Measurements from ENCODE around the gene ZNF296. TPM values are rescaled to one million over a fixed set of nuclear protein-coding genes. Genes with fewer than 3 reads are reported as not detected.

The ZNF296 gene
- total RNA-seq, 1 experiment from 2014 or later, result 9.2 TPM

DNA sequence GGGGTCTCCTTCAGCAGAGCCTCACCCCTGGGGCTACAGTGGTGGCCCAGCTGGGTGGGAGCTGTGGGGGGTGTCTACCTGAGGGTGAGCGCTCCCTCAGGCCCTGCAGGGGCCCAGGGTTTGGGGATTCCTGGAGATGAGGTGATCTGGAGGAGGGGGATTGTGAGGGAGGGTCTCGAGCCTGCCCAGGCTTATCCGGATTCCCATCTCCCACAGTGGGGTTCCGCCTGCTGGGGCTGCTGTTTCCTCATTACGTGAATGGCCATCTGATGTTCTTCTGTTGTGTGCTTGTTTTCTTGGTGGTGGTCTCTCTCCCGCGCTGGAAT lies 21.1 kb upstream of the ZNF296 start:
- no peak overlapping the region for H3K27ac ChIP-seq (ENCODE audit: low read depth, low read length)

More for the DNA sequence above, 21.1 kb upstream of the ZNF296 start:
- ATAC-seq (no peak), DNase-seq (ENCODE audit: low read depth, low spot score) (no peak)
- BruUV-seq (replicated peaks), result no TSS peak
- RAD21 ChIA-PET (ENCODE audit: low non-redundant PET in 1 of 2, low total read pairs in 2 of 2, uncharacterized antibody in 2 of 2, unreplicated experiment in 2 of 2), result no interaction called here
- peak overlapping the region; percentile 29; the same call in 1 of the 2 replicates for H3K9ac ChIP-seq (ENCODE audit: low read length)
- CTCF ChIA-PET, result no interaction called here
- intact Hi-C loops (cut with micrococcal nuclease), result loop anchor here (10.0 kb wide), 2 partner anchors 77 to 677 kb away; partner anchors contain the start of genes BLOC1S3 and TRAPPC6A
- H3K27me3 ChIP-seq (ENCODE audit: insufficient read depth, low read length), result no peaks in the 10 kb centered on the region
- H3K9me3 ChIP-seq (ENCODE audit: control insufficient read depth in 1 of 2, insufficient read depth in 1 of 2, low read depth in 1 of 2, low read length in 2 of 2), result no peaks in the 10 kb centered on the region
- peak overlapping the region; percentile 41; the same call in 1 of the 2 replicates for H3K4me2 ChIP-seq (ENCODE audit: low read length)
- TF ChIP-seq EZH2phosphoT487 (IDR thresholded peaks at IDR 0.05; ENCODE audit: borderline replicate concordance) (no peak), ZNF274 (IDR thresholded peaks at IDR 0.05; ENCODE audit: low read depth, low read length) (no peak), CEBPB (IDR thresholded peaks at IDR 0.05; ENCODE audit: low read depth) (no peak), SRF (IDR thresholded peaks at IDR 0.05; ENCODE audit: low read depth) (no peak), CTCF (IDR thresholded peaks at IDR 0.05 in 2 of 3, conservative IDR thresholded peaks at IDR 0.05 in 1 of 3; ENCODE audit: borderline replicate concordance in 1 of 3, insufficient read depth in 1 of 3, low read depth in 2 of 3, low read length in 2 of 3) (no peak), MAX (IDR thresholded peaks at IDR 0.05) (no peak), ZFX (IDR thresholded peaks at IDR 0.05) (no peak), ATF3 (IDR thresholded peaks at IDR 0.05) (no peak), ELF1 (IDR thresholded peaks at IDR 0.05; ENCODE audit: borderline replicate concordance, low read depth) (no peak), POLR2A (IDR thresholded peaks at IDR 0.05; ENCODE audit: borderline replicate concordance, extremely low read depth, insufficient read depth, insufficient read length) (no peak), RAD21 (IDR thresholded peaks at IDR 0.05; ENCODE audit: low read depth) (no peak), FOSL1 (IDR thresholded peaks at IDR 0.05; ENCODE audit: low read depth) (no peak), CBX3 (IDR thresholded peaks at IDR 0.05; ENCODE audit: low read depth) (no peak), POLR2AphosphoS5 (IDR thresholded peaks at IDR 0.05; ENCODE audit: low read depth, low read length) (no peak), TCF7L2 (IDR thresholded peaks at IDR 0.05; ENCODE audit: borderline replicate concordance, extremely low read depth, insufficient read depth, insufficient read length) (no peak), JUND (IDR thresholded peaks at IDR 0.05) (no peak), SIN3A (IDR thresholded peaks at IDR 0.05; ENCODE audit: low read depth) (no peak), SP1 (IDR thresholded peaks at IDR 0.05; ENCODE audit: low read depth) (no peak), EGR1 (IDR thresholded peaks at IDR 0.05; ENCODE audit: low read depth) (no peak)
- TF ChIP-seq, protein P1, sequence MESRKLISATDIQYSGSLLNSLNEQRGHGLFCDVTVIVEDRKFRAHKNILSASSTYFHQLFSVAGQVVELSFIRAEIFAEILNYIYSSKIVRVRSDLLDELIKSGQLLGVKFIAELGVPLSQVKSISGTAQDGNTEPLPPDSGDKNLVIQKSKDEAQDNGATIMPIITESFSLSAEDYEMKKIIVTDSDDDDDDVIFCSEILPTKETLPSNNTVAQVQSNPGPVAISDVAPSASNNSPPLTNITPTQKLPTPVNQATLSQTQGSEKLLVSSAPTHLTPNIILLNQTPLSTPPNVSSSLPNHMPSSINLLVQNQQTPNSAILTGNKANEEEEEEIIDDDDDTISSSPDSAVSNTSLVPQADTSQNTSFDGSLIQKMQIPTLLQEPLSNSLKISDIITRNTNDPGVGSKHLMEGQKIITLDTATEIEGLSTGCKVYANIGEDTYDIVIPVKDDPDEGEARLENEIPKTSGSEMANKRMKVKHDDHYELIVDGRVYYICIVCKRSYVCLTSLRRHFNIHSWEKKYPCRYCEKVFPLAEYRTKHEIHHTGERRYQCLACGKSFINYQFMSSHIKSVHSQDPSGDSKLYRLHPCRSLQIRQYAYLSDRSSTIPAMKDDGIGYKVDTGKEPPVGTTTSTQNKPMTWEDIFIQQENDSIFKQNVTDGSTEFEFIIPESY (IDR thresholded peaks at IDR 0.05; ENCODE audit: extremely low read depth, insufficient replicate concordance, low read length), result no peak
- peaks cover 95% of the 10 kb centered on the region for H3K79me2 ChIP-seq (ENCODE audit: insufficient read depth, low read length)
- no peak overlapping the region for H2AFZ ChIP-seq (ENCODE audit: low read depth, low read length, poor library complexity, severe bottlenecking)
- H3K9me2 ChIP-seq (ENCODE audit: insufficient read depth), result no peaks in the 10 kb centered on the region
- no peak overlapping the region for H3K4me3 ChIP-seq (replicated peaks in 1 of 2; ENCODE audit: low read depth in 1 of 2, low read length in 2 of 2)
- H3K4me1 ChIP-seq (ENCODE audit: control insufficient read depth in 1 of 2, insufficient read depth in 2 of 2, low read length in 2 of 2), result peaks cover 12 to 40% of the 10 kb centered on the region in 2 experiments; a peak in 3 of 4 replicates
- POLR2A ChIA-PET, result no interaction called here
- H3K36me3 ChIP-seq (ENCODE audit: control insufficient read depth in 1 of 2, insufficient read depth in 2 of 2, low read length in 2 of 2), result no peaks in the 10 kb centered on the region
- no peaks in the 10 kb centered on the region; the same call in 1 of the 2 replicates for H4K20me1 ChIP-seq (ENCODE audit: insufficient read depth)

All from HCT116 (cell line).